ENCODE data around the gene ARRB2. TPM values are rescaled to one million over a fixed set of nuclear protein-coding genes. Genes with fewer than 3 reads are reported as not detected.

ARRB2 gene
- total and polyA plus RNA-seq, 2 donors (not counting 3 experiments of a cell fraction or from before 2014, with no cell fraction given): 18.6 to 21.3 TPM

DNA sequence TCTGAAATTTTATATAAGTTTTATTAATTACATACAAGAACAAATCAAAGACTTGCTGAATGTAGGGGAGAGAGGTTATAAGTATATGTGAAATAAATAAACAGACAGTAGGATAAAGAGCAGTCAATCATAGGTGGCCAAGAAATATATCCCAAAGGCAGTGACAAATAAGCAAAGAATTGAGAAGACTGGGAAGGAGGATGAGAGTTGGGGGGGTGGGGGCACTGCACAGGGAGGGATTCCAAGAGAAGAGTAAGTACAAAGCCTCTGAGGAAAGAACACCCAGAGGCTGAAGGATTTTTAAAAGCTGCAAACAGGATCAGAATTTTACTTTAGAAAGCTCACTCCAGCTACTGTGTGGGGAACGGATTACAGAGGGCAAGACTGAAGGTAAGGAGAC lies 9.3 kb upstream of the ARRB2 start:
- dilution Hi-C loops (cut with MboI; ENCODE audit: extremely low pct_ligation_motif_present, low sequenced_read_pairs): no loop called here
- TF ChIP-seq EZH2 (IDR thresholded peaks at IDR 0.05; ENCODE audit: borderline replicate concordance, low read depth, low read length, severe bottlenecking) (no peak), POLR2AphosphoS5 (IDR thresholded peaks at IDR 0.05; ENCODE audit: insufficient read depth, low read depth, low read length) (no peak), FOS (IDR thresholded peaks at IDR 0.05; ENCODE audit: borderline replicate concordance, insufficient read depth, low read length) (no peak), GATA2 (IDR thresholded peaks at IDR 0.05; ENCODE audit: insufficient read depth, insufficient read length, low read depth, low read length) (no peak), JUN (IDR thresholded peaks at IDR 0.05; ENCODE audit: borderline replicate concordance, insufficient read depth, insufficient read length, low read depth) (no peak), MYC (IDR thresholded peaks at IDR 0.05; ENCODE audit: low read depth, low read length) (no peak), POLR2A (IDR thresholded peaks at IDR 0.05; ENCODE audit: low read depth, low read length) (no peak)
- TF ChIP-seq, protein P1, sequence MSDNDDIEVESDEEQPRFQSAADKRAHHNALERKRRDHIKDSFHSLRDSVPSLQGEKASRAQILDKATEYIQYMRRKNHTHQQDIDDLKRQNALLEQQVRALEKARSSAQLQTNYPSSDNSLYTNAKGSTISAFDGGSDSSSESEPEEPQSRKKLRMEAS (IDR thresholded peaks at IDR 0.05; ENCODE audit: insufficient read depth, insufficient read length): no peak
- TF ChIP-seq, protein P2, sequence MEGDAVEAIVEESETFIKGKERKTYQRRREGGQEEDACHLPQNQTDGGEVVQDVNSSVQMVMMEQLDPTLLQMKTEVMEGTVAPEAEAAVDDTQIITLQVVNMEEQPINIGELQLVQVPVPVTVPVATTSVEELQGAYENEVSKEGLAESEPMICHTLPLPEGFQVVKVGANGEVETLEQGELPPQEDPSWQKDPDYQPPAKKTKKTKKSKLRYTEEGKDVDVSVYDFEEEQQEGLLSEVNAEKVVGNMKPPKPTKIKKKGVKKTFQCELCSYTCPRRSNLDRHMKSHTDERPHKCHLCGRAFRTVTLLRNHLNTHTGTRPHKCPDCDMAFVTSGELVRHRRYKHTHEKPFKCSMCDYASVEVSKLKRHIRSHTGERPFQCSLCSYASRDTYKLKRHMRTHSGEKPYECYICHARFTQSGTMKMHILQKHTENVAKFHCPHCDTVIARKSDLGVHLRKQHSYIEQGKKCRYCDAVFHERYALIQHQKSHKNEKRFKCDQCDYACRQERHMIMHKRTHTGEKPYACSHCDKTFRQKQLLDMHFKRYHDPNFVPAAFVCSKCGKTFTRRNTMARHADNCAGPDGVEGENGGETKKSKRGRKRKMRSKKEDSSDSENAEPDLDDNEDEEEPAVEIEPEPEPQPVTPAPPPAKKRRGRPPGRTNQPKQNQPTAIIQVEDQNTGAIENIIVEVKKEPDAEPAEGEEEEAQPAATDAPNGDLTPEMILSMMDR (IDR thresholded peaks at IDR 0.05; ENCODE audit: extremely low read depth in 1 of 2, insufficient read depth in 1 of 2, low read depth in 1 of 2, low read length in 2 of 2): no peak
- Histone ChIP-seq H3K27ac (ENCODE audit: insufficient read depth, low read depth, low read length) (no peak overlapping the region), H3K9ac (replicated peaks; ENCODE audit: extremely low read depth, insufficient read depth, low read length) (no peak overlapping the region), H3K4me3 (replicated peaks in 1 of 3; ENCODE audit: insufficient read depth in 1 of 3, low read depth in 1 of 3, low read length in 3 of 3) (no peak overlapping the region), H4K20me1 (replicated peaks; ENCODE audit: control insufficient read depth, extremely low read depth, insufficient read depth, low read length) (no peaks in the 10 kb centered on the region), H3K9me1 (replicated peaks; ENCODE audit: control insufficient read depth, extremely low read depth, insufficient read depth, low read length) (no peaks in the 10 kb centered on the region), H3K79me2 (ENCODE audit: control insufficient read depth, insufficient read depth, low read length) (peaks cover 53% of the 10 kb centered on the region), H3K4me1 (ENCODE audit: control insufficient read depth, extremely low read depth, insufficient read depth, low read length) (peaks cover 12% of the 10 kb centered on the region), H3K4me2 (ENCODE audit: insufficient read depth, low read length) (no peak overlapping the region), H2AFZ (ENCODE audit: low read depth, low read length) (no peak overlapping the region), H3K36me3 (ENCODE audit: control insufficient read depth in 2 of 2, extremely low read depth in 1 of 2, insufficient read depth in 2 of 2, low read length in 2 of 2) (peaks cover 0 to 3% of the 10 kb centered on the region in 2 experiments), H3K27me3 (ENCODE audit: control insufficient read depth in 2 of 2, insufficient read depth in 2 of 2, low read length in 2 of 2) (no peaks in the 10 kb centered on the region), H3K9me3 (replicated peaks; ENCODE audit: control insufficient read depth, insufficient read depth, low read length) (no peaks in the 10 kb centered on the region)
- intact Hi-C loops (cut with micrococcal nuclease): no loop called here
- BruUV-seq (replicated peaks): no TSS peak
- ChIA-PET CTCF (interaction anchor here (0.8 to 1.3 kb wide), 4 partner anchors 9 to 23 kb away, joined by 3 to 4 read pairs (median 3); partner anchors contain the start of gene ARRB2), POLR2A (no interaction called here)
- DNase-seq (ENCODE audit: low read depth, low spot score) (no peak), FAIRE-seq (no peak)

Data from endothelial cell of umbilical vein (primary cell).